ENCODE measurements around the gene BOC. TPM values are rescaled to one million over a fixed set of nuclear protein-coding genes. Genes with fewer than 3 reads are reported as not detected.

Gene BOC
- total and polyA plus RNA-seq, 10 of the 15 experiments (the other 5 are each of a cell fraction or from before 2014, with no cell fraction given): 0.18 TPM; not detected in 9

- Histone ChIP-seq H3K79me2 (ENCODE audit: control insufficient read depth, insufficient read depth, low read length) (no peaks in the 10 kb centered on the region), H3K36me3 (ENCODE audit: control insufficient read depth in 2 of 2, insufficient read depth in 2 of 2, low read length in 1 of 2) (no peaks in the 10 kb centered on the region), H2AFZ (ENCODE audit: control insufficient read depth, low read depth, low read length) (no peak overlapping the region), H3K4me3 (no peak overlapping the region), H3K9ac (ENCODE audit: control insufficient read depth, insufficient read depth, low read length) (no peak overlapping the region), H3K27me3 (replicated peaks in 1 of 2; ENCODE audit: control insufficient read depth in 2 of 2, insufficient read depth in 2 of 2, low read length in 1 of 2) (peaks cover 0 to 4% of the 10 kb centered on the region in 2 experiments; a peak in 2 of 4 replicates), H3K9me3 (replicated peaks; ENCODE audit: control insufficient read depth, insufficient read depth, low read length) (no peaks in the 10 kb centered on the region), H3K4me1 (ENCODE audit: control insufficient read depth, insufficient read depth, low read length) (peaks cover 6% of the 10 kb centered on the region), H3K27ac (ENCODE audit: control insufficient read depth, insufficient read depth) (no peak overlapping the region), H4K20me1 (ENCODE audit: control insufficient read depth, insufficient read depth) (no peaks in the 10 kb centered on the region; the same call in 1 of the 2 replicates), H3K4me2 (ENCODE audit: control insufficient read depth, insufficient read depth) (no peak overlapping the region)
- in situ Hi-C loops (cut with MboI): no loop called here
- CTCF ChIA-PET: no interaction called here
- ATAC-seq (no peak), DNase-seq (ENCODE audit: low read depth, low spot score) (no peak), FAIRE-seq (no peak)
- BruUV-seq (replicated peaks): no TSS peak
- 53% methylated on average over 2 of the region's 2 CpGs for WGBS (ENCODE audit: insufficient coverage, insufficient replicate concordance, low lambda C conversion rate, missing lambda C conversion rate)
- POLR2A ChIA-PET: no interaction called here
- SMC1A ChIA-PET (ENCODE audit: uncharacterized antibody, unreplicated experiment): no interaction called here
- intact Hi-C loops (cut with micrococcal nuclease; ENCODE audit: unreplicated experiment): no loop called here
- RAD21 ChIA-PET (ENCODE audit: unreplicated experiment): no interaction called here
- no peak for TF ChIP-seq CUX1 (IDR thresholded peaks at IDR 0.05; ENCODE audit: insufficient replicate concordance, low read depth, low read length)
- TF ChIP-seq CREB1 (IDR thresholded peaks at IDR 0.05; ENCODE audit: low read depth): no peak
- TF ChIP-seq TCF7 (IDR thresholded peaks at IDR 0.05; ENCODE audit: borderline replicate concordance): no peak
- no peak for TF ChIP-seq SUPT20H (IDR thresholded peaks at IDR 0.05; ENCODE audit: borderline replicate concordance, control insufficient read depth, low read depth, low read length)
- no peak for TF ChIP-seq FOS (IDR thresholded peaks at IDR 0.05; ENCODE audit: borderline replicate concordance, extremely low read depth, insufficient read length)
- TF ChIP-seq ZNF217 (IDR thresholded peaks at IDR 0.05): no peak
- no peak for TF ChIP-seq ZBTB40 (IDR thresholded peaks at IDR 0.05; ENCODE audit: borderline replicate concordance)
- TF ChIP-seq CBX5 (IDR thresholded peaks at IDR 0.05; ENCODE audit: low read depth): no peak
- no peak for TF ChIP-seq MLLT1 (IDR thresholded peaks at IDR 0.05)
- no peak for TF ChIP-seq IRF5 (IDR thresholded peaks at IDR 0.05; ENCODE audit: borderline replicate concordance)
- TF ChIP-seq EGR1 (IDR thresholded peaks at IDR 0.05; ENCODE audit: borderline replicate concordance in 1 of 2, low read depth in 2 of 2, low read length in 2 of 2): no peak
- no peak for TF ChIP-seq TBL1XR1 (IDR thresholded peaks at IDR 0.05; ENCODE audit: low read depth, low read length)
These were observed 10.4 kb downstream of the BOC start for GRCh38 chr3:113221721-113222257.

Data from GM12878 (cell line).